RWPE1 (cell line): Measurements from ENCODE around the gene UBL7.

Source experiments
- CTCF ChIA-PET: fragments of 350-600 bp; sonication (Branson Sonifier 250); formaldehyde crosslinking; extraction: SDS; loops from one replicate; lab custom pipeline; 2021; lab: Yijun Ruan, JAX
- POLR2A ChIA-PET: fragments of 400-600 bp; formaldehyde crosslinking; extraction: SDS; loops from one replicate; lab custom pipeline; 2020; ENCODE audit warnings: antibody characterized with exemption; ENCODE audit not compliant: low non-redundant PET; lab: Yijun Ruan, JAX
- DNase-seq: peaks from one replicate; pipeline ENCODE4 v3.0.0; 2012; ENCODE audit warnings: low spot score
- H3K27ac ChIP-seq: fragments of 450-650 bp; 2 replicates; pipeline ENCODE4 v1.5.1; 2017
- CTCF ChIP-seq: fragments of 450-650 bp; conservative IDR thresholded peaks from 2 replicates; pipeline ENCODE4 v1.5.1; 2017; ENCODE audit warnings: low read depth, mild to moderate bottlenecking

UBL7 gene

GRCh38 chr15:74454764-74455500, 6.0 kb downstream of the UBL7 start:
- H3K27ac ChIP-seq: no peak overlapping the region
- TF ChIP-seq CTCF: no peak
- DNase-seq: no peak
- ChIA-PET CTCF (no interaction called here), POLR2A (no interaction called here)

- POLR2A ChIA-PET: no interaction called here
- no peak overlapping the region for H3K27ac ChIP-seq
- TF ChIP-seq CTCF: no peak
- CTCF ChIA-PET: interaction anchor here (0.8 kb wide), 1 partner anchor 167 kb away, joined by 3 read pairs; no protein-coding TSS in a partner anchor
- no peak for DNase-seq
Observed at GRCh38 chr15:74453925-74454763, 6.8 kb downstream of the UBL7 start.

GRCh38 chr15:74451861-74452835, 8.8 kb downstream of the UBL7 start:
- no peak for DNase-seq
- no peak for TF ChIP-seq CTCF
- H3K27ac ChIP-seq: no peak overlapping the region
- CTCF ChIA-PET: interaction anchor here (0.6 to 1.2 kb wide), 2 partner anchors 41 to 816 kb away, joined by 3 to 4 read pairs; no protein-coding TSS in a partner anchor
- POLR2A ChIA-PET: no interaction called here

- TF ChIP-seq CTCF: no peak
Observed at GRCh38 chr15:74451322-74451721, 9.6 kb downstream of the UBL7 start.

GRCh38 chr15:74449643-74450205, 11.2 kb downstream of the UBL7 start:
- TF ChIP-seq CTCF: no peak
- H3K27ac ChIP-seq: no peak overlapping the region
- POLR2A ChIA-PET: no interaction called here
- CTCF ChIA-PET: interaction anchor here (1.1 to 2.5 kb wide), 3 partner anchors 11 to 74 kb away, joined by 3 to 9 read pairs (median 5); no protein-coding TSS in a partner anchor
- DNase-seq: no peak

More at GRCh38 chr15:74451322-74451721, 9.6 kb downstream of the UBL7 start:
- no peak for DNase-seq
- POLR2A ChIA-PET: no interaction called here
- H3K27ac ChIP-seq: no peak overlapping the region
- CTCF ChIA-PET: no interaction called here
